Renal cortical epithelial cell (primary cell): ENCODE measurements around the gene CYTH1. TPM values are rescaled to one million over a fixed set of nuclear protein-coding genes. Genes with fewer than 3 reads are reported as not detected.
A peak's percentile ranks its signal among the peaks of the same experiment; 100 is the strongest.

Experiments
- DNase-seq: peaks from one replicate; pipeline ENCODE4 v3.0.0-alpha.2; 2011; ENCODE audit warnings: low read depth
- total RNA-seq: library from RNA; depleted of rRNA; stranded (reverse); fragments of >200 nt; gene quantifications from 2 replicates; pipeline ENCODE4 v1.2.3, GENCODE V29; 2014

The CYTH1 gene, protein sequence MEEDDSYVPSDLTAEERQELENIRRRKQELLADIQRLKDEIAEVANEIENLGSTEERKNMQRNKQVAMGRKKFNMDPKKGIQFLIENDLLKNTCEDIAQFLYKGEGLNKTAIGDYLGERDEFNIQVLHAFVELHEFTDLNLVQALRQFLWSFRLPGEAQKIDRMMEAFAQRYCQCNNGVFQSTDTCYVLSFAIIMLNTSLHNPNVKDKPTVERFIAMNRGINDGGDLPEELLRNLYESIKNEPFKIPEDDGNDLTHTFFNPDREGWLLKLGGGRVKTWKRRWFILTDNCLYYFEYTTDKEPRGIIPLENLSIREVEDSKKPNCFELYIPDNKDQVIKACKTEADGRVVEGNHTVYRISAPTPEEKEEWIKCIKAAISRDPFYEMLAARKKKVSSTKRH
- total RNA-seq: 33.5 and 59.0 TPM in 2 replicates

DNA sequence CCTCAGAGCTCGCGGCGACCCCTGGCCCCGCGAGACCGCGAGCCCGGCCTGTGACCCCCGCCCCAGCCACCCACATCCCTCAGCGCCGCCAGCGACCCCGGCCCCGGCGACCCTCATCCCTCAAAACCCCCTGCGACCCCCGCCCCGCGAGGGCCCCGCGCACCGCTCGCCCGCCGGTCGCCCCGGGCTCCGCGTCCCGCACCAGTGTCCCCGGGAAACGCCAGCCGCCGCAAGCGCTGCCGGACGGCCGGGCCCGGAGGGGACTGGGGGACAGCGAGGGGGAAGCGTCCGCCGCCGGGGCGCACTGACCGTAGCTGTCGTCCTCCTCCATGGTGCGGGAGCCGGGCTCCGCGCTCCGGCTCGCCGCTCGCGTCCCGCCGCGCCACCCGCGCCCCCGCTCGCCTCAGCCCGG, at the start of gene CYTH1:
Gene CYTH1 (minus strand): TSS at position 381 of the 412 bp plus-strand sequence. CDS start 50 bp downstream, at position 331.
- DNase-seq: no peak

DNA sequence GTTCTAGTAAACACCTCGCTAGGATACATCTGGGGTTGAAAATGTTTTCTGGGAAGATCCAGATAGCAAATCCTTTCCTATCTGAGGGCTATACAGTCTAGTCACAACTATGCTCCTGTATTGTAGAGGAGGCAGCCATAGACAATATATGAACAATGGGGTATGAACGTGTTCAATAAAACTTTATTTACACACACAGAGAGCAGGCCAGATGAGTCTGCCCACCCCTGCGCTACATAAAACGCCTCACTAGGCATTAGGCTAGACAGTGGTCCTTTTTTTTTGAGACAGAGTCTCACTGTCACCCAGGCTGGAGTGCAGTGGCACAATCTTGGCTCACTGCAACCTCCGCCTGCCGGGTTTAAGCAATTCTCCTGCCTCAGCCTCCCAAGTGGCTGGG, 47.4 kb upstream of the CYTH1 start:
- DNase-seq: no peak

DNA sequence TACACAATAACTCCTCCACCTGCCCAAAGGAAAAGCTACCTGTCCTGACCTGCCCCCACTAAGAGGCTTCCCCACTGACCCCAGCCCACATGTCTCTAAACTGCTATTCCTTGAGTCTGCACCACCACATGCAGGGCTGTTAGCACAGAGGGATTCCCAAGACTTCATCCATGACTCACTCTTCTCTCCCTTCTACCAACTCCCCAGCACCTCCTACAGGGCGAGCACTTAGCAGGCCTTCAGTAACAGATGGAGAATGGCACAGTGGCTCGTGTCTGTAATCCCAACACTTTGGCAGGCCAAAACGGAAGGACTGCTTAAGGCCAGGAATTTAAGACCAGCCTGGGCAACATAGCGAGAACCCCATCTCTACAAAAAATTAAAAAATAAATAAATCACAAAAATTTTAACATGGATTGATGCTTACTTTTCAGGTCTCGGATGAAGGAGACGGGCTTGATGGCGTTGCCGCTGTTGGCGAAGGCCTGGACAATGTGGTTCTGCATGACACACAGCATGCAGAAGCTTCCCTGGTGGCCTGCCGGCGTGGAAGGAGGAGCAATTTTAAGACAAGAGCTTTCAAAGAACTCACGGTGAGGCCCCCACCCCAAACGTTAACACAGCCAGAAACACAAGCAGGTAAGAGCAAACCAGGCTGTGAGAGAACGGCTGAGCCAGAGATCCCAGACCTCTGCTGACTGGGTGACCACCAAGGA, 46.6 kb upstream of the CYTH1 start:
- DNase-seq: peak; percentile 51

DNA sequence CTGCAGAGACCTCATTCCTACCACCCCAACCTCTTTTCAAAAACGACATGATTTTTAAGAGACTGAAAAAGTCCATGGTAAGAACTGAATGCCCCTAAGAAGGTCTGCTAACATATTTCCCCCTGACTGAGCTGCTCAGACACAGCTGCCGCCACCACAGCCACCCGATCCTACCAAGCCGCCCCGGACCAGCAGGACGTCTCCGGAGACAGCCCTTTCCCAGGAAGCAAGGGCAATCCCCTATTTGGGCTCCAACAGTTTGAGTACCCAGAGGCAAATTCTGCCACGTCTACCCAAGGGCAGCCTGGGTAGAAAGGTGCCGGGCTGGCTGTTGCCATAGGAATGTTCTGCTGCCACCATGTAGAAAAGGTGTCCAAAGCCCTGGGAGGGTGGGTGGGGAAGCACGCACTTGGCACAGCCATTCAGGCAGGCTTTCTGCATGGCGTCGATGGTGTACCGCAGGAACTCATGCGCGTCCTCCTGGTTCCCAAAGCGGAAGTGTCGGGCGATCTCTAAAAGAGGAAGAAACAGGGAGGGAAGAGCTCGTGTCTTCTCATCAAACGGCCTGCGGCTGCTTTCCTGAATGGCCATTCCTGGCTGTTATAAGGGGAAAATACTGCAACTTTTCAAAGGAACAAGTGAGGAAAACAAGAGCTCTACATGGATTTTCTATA, 44.9 kb upstream of the CYTH1 start:
- DNase-seq: no peak

DNA sequence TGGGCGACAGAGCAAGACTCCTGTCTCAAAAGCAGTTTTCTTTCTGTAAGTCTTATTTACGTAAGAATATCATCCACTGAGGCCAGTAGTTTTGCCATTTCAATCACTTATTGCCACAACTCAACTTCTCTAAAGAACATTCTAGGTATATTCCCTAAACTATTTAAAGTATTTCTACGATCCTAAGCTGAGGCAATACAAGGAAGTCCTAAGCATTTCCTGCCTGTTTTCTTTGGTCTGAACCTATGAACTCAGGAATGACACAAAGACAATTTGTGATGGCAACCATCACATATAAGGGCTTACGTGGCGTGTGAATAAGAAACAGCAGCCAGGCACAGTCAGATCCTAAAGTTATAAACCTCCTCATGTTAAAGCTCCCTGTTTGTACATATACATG, 44.3 kb upstream of the CYTH1 start:
- DNase-seq: no peak

DNA sequence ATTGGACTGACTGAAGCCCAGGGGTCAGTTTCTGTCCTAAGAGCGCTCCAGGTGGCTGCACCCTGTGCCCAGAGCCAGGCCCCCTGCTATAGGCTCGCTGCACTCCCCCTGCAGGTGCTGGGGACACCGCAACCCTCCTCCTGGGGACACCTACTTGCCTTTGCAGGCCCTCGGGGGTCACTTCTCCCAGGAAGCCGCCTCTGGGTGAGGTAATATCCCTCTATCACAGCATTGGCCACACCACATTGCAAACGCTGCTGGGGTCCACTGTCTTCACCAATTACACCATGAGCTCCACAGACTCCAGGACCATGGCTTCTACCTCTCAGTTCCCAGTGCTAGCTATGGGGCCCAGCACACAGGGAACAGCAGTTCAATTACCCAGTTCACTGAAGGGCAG, 43.6 kb upstream of the CYTH1 start:
- no peak for DNase-seq

DNA sequence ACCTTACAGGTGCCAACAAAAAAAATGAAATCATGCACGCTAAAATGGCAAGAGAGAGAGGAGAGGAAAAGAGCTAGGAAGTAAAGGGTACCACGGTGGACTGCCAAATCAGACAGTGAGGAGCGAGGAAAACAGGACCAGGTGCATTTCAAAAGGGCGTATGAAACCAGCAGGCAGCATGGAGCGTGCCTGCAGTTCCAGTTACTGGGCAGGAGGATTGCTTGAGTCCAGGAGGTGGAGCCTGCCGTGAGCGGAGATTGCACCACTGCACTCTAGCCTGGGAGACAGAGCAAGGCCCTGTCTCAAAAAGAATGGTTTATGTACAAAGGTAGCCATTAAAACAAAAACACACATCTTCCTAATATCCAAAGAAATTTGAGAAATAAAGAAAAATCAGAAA, 42.2 kb upstream of the CYTH1 start:
- no peak for DNase-seq

DNA sequence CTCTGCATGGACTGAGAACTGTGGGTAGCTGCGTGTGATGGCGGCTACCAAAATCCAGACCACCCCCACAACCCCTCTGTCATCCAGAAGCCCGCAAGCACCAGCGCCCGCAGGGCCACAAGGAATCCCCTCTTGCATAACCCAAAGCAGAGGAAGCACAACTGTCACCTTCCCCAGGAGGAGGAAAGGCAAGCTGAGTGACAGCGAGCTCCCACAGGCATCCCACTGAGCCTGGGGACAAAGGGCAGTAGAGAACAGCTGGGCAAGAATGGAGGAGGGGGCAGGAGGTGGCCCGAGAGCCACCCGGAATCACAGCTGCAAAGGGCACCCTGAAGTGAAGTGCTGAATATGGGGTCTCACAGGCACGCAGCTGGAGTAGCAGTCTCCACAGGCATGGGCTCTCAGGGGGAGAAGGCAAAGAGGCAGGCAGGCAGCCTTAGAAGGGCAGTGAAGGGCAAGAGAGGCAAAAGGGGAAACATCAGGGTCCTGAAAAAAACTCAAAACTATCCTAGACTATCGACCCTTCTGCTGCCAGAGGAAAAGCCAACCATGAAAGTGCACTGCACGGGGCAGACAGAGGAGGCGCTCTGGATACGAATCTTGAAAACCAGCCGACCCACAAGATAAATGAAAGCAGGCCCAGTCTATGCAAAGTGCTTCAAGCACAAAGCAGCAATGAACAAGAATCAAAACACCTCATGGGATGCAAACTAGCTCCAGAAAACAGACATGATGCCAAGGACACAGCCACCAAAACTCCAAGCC, 41.4 kb upstream of the CYTH1 start:
- no peak for DNase-seq

DNA sequence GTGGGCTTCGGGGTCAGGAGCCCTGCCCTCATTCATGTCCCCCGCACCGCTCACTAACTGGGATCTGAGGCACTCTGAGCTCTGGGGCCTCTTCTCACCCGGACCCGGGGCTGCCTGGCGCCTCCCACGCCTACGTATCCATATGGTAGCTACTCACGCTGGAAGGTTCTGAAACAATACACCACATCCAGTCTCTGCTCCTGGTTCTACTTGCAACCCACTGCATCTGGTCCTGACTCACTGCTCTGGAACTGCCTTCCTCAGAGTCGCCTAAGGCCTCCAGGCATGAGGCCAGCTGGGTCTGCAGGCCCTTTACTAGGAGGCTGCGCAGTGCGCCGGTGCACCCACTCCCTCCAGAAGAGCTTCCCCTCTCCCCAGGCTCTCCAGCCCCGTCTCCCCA, 40.5 kb upstream of the CYTH1 start:
- no peak for DNase-seq

DNA sequence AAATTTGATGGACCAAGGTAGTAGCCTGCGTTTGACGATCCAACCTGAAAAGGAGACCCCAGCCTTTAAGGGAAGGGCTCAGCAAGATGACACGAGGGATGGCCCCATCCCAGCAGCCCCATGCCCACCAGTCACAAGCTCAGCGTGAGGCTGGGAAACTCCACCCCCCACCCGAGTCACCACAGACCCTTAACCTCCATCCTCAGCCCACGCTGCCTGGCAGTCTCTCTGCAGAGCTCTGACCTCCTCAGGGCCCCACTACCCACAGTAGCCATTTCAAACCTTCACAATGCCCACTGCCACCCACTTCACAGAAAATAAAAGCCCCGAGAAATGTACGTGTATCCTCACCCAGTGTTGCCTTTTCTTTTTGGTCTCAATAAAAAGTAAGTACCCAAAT, 39.9 kb upstream of the CYTH1 start:
- DNase-seq: no peak

DNA sequence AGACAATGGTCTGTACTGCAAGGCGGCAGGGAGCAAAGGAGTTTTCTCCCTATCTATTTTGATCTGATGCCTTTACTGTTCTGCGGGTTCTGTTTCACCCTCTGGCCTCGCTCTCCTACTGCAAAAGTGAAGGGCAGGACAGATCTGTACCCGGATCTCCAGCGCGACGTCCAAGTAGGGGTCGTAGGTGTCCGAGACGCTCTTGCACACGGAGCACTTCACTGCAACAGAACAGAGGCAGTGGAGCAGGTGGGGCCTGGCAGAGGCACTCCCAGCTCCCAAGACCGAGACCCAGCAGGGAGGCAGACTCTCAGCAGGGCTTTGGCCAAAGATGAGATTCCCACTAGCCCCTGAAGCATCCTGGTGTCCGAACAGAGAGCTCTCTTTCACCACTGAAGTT, 38.8 kb upstream of the CYTH1 start:
- DNase-seq: no peak

DNA sequence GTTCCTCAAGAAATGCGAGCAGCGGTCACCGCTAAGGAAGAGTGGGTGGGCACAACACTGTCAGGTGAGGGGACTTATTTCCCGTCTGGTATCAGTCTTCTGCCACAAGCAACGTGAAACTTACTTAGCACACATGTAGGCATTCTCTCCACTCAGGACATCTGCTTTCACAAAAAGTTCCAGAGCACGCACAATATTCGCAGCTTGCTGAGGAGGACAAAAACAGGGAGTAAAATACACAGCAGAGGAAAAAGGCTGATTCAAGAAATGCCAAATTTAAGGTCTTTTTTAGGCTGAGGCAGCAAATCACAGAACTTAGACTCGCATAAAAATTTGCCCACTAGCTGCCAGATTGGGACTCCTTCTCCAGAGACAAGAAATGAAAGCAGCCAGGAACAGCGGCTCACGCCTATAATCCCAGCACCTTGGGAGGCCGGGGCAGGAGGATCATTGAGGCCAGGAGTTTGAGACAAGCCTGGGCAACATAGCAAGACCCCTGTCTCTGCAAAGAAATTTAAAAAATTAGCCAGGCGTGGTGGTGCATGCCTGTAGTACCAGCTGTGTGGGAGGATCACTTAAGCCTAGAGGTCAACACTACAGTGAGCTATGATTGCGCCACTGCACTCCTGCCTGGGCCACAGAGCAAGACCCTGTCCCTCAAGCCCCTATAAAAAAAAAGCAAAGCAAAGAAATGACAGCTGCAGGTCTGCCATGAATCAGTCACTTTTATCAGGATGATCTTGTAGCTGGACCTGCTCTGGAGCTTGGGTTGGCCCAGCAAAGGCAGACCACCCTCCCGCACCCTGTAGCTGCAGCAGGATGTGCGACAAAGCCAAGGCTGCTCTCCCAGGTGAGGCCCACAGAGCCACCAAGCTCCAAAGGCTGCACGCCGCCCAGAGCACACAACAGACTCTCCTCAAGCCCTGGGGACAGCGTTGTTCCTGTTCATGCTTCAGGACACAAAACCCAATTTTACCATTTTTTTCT, 38.0 kb upstream of the CYTH1 start:
- no peak for DNase-seq

DNA sequence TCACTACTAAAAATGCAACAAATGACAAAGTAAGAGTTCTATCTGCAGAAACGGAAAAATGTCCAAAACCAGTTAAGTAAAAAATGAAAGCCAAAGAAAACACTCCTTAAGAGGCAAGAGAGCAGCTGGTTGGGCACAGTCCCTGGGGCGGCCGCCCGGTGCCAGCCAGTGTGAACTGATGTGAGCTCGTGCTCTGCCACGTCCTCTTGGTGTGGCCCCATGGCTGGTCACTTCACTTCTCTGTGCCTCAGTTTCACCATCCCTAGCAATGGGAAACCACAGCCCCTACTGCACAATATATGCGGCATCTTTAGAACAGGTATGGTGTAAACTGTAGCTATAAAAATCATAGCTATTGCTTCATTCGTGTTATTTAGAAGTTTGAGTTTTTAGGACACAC, 37.3 kb upstream of the CYTH1 start:
- no peak for DNase-seq

DNA sequence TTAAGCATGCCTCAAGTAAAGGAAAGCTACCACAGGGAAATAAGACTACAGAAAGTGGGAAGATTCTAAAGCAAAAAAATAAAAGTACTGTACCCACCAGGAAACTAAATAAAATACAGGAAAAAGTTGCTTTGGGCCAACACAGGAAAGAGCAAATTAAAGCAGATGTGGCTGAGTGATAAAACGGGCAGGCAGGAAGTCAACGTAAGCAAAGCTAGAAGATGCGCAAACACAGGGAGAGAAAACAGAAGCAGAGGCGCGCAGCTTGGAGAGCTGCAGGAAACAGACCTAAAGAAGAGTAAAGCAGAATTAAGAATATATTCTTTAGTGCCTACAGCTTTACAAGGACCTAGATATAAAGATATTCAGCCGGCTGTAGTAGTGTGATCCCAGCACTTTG, 36.9 kb upstream of the CYTH1 start:
- DNase-seq: no peak

DNA sequence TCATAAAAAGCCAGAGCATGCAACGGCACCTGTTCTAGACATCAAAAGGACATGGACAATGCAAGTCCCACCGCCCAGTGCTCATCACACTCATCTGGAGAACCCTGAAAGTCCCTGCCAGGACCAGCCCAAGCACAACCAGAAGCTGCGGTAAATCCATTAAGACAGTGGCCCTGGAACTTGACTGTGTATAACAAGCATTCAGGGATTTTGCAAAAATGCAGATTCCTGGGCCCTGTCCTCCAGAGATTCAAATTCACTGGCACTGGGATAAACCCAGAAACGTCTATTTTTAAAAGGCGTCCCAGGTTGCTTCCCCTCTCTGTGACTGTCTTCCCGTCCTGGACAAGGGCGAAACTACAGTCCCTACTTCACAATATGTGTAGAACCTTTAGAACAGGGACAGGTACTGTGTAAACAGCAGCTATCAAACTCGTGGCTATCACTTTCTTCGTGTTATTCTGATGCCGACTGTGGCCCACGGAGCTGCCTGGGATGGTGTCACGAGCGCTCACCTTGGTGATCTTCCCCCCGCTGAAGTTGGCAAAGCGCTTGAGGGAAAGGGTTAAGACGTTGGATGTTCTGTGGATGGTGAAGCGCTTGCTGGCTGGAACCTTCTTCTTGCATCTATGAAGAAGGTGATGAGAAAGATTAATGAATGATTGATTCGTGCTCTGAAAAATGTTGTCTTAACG, 36.2 kb upstream of the CYTH1 start:
- no peak for DNase-seq

DNA sequence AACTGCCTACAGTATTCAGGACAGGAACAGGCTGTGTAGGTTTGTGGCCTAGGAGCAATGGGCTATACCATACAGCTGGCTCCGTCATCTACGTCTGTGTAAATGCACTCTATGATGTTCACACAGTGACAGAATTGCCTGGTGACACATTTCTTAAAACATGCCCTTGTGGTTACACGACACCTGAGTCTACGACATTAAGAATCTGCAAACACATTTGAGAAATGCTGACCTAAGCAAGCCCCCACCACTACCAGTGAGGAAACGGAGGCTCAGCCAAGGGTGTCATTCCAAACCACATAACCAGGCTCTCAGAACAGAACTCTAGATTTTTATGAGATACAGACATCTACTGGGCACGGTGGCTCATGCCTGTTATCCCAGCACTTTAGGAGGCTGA, 35.0 kb upstream of the CYTH1 start:
- DNase-seq: no peak

DNA sequence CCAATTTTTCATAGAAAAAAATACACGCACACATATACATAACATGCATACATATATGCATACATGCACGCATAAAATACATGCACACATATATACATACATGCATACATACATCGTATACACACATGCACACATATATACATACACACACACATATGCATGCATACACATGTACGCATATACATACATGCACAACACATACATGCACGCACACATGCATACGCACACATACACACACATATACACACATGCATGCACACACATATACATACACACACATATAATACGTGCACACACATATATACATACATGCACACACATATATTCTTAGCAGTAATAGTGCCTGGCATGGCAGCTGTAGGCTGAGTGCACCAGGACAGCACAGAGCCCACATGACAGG, 33.6 kb upstream of the CYTH1 start:
- DNase-seq: no peak

DNA sequence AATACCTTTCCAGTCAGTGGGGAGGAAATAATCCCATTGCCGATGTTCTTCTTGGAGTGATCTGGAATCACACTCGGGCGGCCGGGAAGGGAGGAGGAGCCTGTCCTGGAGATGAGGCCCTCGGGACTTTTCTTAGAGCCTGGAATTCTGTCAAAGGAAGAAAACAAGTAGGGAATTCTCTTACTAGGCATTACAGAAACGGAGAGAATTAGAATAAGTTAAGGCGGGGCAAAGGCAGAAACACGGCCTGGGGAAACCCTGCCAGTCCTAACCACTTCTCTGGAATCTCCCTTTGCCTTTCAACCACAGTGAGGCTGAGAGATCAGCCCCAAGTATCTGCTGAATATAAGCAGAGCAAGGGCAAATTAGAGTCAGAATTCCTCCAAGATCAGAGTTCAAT, 30.8 kb upstream of the CYTH1 start:
- no peak for DNase-seq

DNA sequence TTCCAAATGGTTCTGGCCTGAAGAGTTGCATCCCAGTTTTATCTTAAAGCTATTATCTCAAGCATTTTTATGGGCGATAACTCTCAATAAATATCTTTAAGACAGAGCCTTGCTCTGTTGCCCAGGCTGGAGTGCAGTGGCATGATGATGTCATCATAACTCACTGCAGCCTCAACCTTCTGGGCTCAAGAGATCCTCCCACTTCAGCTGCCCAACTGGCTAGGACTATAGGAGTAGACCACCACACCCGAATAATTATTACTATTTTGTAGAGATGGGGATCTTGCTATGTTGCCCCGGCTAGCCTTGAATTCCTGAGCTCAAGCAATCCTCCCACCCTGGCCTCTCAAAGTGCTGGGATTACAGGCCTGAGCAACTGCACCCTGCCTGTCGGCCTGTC, 26.1 kb upstream of the CYTH1 start:
- DNase-seq: no peak

DNA sequence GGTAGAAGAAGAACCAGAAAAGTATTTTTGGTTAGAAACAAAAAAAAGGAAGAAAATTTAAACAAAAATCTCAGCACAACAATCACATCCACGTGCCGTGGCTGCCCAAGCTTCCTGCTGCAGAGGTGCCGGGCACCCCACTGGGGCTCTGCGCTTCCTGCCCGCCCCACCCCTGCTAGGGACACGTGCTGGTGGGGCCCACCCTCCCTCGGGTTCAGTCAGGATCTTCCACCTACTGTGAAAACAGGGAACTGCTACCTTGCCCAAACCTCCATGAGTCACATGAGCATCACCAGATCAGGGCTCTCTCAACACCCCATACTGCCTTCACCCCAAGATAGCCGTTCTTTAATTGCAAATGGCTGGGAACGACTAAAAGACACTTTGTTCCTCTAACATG, 24.4 kb upstream of the CYTH1 start:
- no peak for DNase-seq
